HG02588 (cell line): ENCODE measurements around the gene TLE3.
"Not testable (repeated sequence)": the region's sequence is repeated elsewhere in the genome, so short reads cannot be mapped to it uniquely, and the experiment has no call there.

Experiments
- ATAC-seq: cut with Tn5 transposase; IDR thresholded peaks from one replicate; pipeline ENCODE4 v1.9.1; 2021; ENCODE audit warnings: mild to moderate bottlenecking, moderate library complexity; ENCODE audit not compliant: unreplicated experiment

TLE3 gene

DNA sequence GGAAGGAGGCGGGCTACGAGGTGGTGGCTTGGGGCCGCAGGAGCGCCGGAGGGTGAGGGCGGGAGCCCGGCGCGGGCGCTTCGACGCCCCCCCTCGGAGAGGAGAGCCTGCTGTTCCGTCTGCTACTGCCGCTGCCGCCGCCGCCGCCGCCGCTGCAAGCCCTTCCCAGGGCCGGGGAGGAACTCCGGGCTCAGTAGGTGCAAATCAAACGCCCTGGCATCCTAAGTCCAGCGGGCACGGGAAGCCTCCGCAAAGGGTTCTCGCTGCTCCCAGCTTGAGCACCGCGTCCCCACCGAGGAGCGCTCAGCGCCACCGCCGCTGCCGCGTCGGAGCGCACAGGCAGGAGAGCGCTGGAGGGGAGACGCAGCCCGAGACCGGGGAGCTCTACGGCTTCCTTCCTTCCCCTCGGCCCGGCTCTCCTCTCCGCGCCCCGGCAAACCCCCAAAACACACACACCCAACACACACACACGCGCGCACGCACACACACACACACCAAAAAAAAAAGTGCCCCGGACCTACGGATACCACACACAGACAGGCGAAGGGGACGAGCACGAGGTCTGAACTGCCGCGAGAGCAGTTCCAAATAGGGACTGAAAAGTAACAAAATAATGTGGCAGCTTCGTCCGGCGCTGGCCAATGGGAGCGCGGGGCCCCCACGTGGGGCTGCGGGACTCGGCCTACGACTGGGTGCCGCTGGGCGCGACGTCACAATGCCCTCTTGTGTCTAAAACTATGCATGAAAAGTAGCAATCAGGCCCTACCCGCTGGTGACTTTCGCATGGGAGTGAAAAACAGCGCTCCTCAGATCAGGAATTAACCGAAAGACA lies at the start of gene TLE3:
Gene TLE3, minus strand, starts transcription at position 597 of the 832 bp plus-strand sequence. CDS start 1,119 bp downstream, outside the sequence.
- peak; percentile 49 for ATAC-seq

DNA sequence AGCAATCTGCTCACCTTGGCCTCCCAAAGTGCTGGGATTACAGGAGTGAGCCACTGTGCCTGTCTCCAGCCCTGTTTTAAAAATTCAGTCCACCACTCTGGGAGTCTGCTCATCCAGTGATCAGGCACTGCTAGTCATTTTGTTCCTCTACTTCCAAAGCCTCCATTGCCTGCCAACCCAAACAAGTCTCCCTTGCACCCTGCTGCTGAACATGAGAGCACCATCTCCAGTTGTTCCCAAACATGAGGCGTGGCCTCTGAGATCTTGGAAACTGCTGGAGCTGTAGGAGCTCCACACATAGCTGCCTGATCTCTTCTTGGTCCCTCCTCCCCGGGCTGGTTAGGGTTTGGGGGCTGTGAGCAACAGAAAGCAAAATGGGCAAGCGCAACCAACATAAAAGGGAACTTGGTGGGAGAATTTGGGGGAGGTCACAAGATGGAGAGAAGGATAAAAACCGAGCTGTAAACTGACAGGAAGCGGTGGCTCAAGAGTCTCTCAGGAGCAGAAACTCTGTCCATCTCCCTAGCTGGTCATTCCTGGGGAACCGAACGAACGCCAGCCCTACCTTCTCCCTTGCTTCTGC lies 49.6 kb upstream of the TLE3 start:
- ATAC-seq: no peak

DNA sequence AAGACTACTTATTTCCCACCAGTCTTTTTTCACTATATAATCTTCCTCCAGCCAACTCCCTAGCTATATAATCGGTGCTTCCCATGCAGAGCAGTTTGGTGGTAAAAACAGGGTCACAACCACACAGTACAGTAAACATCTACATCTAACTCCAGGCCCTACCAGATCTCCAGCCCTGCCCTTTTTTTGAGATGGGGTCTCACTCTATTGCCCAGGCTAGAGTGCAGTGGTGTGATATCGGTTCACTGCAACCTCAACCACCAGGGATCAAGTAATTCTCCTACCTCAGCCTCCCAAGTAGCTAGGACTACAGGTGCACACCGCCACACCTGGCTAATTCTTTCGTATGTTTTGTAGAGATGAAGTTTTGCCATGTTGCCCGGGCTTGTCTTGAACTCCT lies 49.1 kb upstream of the TLE3 start:
- ATAC-seq: no peak

DNA sequence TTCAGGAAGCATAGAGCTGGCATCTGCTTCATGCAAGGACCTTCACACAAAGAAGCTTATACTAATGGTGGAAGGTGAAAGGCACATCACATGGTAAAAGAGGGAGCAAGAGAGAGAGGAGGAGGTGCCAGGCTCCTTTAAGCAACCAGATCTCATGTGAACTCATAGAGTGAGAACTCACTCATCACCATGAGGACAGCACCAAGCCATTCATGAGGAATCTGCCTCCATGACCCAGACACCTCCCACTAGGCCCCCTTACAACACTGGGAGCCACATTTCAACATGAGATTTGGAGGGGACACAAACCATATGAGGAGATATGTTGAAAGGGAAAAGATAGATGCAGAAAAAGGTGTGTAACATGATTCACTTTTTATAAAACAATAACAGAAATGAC lies 48.4 kb upstream of the TLE3 start:
- no peak for ATAC-seq

DNA sequence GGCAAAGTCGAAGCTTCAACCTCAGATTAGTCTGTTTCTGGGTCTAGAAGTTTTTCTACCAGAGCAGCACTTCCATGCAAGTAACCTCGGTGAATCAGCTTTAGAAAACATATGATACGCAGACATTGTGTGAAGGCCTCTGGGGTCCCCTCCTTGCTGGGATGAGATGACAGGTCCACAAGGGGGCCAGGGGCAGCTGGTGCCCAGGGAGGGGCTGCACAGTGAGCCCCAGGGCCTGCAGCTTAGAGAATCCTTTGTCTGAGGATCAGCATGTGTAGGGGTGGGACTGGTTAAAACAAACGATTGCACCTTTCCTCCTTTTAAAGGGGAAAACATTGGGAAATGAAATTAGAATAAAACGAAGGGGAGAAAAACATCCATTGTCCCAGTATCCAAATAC lies 47.5 kb upstream of the TLE3 start:
- ATAC-seq: no peak

DNA sequence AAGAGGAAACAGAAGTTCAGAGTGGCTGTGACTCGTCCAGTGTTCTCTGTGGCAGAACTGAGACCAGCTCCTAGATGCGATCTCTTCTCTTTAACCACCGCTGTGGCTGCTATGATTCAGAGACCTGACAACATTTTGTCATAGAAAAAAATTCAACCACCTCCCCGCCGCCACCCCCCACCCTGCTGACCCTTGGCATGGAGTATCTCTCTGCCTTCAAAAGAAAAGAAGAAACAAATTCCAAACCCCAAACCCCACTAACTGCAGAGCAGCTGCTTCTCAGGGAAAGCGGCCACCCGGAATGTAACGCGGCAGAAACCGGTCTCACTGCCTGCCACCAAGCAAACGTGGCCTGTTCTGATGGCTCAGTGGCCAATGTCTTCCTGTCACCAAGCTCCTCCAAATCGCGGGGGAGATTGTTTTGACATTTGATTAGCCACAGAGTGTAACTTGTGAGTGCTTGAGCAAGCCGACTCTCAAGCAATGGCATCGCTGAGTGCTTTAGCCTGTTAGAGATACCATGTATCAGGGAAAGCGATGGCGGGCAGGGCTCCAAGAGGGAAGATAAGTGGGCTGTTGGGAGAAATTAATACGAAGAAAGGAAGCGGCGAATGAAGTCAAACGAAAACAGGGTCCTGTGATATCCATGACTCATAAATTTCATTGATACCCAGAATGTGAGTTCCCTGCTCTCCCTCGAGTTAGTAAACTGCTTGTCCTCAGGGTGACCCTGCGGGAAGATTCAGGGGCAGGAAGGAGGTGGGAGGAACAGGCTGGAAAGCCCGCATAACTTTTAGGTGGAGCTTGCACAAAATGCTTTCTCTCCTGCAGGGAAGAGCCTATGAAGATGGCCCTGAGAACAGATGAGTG lies 44.8 kb upstream of the TLE3 start:
- ATAC-seq: no peak

DNA sequence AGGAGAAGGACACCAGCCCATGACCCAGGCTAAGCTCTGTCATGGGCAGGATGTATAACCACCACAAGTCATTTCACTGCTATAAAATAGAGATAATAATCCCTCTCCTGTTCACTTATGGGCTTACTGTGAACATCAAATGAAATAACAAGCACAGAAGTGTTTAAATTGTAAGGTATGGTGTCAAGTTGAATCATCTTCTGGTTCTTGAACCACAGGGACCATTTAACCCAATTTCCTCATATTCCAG lies 44.3 kb upstream of the TLE3 start:
- no peak for ATAC-seq

DNA sequence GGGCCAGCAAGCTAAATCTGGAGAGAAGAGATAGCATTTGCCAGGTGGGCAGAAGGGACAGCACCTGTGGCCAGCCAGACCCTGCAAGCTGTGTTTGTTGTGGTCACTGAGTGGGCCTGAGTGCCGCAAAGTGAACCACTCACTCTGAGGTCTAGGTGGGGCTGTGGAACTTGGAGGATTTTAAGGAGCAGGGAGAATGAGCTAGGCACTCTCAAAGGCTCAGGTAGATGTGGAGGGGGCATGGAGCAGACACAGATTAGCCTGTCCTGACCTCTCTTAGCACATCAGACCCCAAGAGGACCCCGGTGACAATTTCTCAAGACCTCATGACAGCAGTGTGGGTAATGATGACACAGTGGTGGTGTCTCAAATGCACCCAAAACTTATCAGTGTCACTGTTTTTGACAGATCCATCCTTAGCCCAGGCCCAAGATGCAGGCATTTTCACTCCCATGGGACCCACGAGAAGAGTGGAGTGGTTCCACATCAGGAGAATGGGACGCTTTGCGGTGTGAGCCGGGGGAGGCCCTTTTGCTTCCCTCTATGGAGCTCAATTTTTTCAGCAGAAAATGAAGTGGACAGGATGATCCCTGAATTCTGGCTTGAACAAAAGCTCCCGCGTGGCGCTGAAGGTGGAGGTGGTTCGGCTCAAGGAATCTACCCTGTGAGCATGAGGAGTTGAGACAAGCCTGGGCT lies 43.8 kb upstream of the TLE3 start:
- ATAC-seq: no peak

DNA sequence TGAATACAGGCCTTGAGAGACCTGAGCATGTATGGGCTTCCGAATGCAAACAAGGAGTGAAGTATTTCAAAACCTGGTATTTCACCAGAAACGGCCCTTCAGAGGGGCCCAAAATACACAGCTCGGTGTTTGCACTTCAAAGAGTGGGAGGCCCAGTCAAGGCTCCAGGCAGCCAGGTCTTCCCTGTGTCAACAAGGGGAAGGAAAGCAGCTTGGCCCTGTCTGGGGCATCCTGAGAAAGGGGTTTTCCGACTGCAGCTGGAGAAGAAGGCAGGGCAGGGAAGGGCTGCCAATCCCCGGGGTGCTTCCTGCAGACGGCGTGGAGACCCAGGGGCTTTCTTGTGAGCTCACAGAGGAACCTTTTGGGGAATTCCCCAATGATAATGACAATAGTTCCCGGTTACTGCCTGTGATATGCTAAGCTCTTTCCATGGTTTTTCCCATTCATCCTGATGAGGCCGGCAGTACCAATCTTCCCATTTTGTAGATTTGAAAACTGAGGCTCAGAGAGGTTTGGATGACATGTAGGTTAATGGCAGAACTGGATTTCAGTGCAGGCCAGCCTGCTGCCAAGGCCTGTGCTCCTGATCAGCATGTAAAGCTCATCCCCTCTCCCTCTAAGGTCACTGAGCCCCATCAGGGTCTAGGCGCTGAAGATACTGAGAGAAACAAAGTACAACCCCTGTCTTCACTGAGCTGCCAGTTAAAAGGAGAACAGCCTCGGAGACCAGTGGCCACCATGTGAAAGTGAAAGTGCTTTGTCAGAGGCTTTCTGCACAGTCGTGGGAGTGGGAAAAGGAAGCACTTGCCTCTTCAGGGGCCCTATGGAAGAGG lies 43.0 kb upstream of the TLE3 start:
- ATAC-seq: no peak

DNA sequence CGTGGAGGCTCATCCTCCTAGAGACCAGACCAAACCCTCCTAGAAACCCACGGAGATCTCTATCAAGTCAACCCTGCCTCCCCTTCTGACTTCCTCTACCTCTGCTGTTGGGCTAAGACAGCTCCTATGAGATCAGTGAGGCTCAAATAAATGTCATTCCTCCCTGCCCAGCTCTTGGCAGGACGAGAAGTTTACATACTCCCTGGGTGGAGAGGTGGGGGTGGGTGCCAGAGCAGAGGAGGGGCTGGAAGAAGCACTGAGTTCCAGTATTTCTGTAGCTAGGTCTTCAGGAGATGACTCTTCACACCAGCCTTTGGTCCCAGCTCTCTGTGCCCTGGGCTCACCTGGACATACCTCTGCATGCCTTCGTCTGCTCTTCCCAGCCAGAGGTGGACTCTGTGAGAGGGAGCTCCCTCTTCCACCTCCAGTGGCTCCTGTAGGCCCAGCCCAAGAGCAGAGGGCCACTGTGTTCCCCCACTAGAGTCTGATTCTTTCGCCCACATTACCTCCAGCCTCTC lies 42.4 kb upstream of the TLE3 start:
- ATAC-seq: no peak

DNA sequence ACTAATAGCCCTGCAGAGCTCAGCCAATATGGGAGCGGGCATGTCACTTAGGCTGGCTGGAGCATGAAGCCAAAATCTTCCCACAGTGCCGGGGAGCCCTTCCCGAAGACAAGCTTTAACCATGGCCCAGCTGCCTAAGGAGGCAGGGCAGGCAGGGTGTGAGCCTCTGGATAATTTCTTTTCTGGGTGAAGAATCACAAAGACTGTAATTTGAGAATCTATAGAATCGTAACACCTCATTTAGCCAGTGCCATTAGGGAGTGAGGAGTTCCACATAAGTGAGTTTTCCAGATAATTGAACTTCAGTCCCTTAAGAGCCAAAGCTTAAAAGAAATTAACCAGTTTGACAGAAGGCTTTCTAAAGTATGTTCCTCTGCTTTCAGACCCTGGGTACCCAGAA lies 40.2 kb upstream of the TLE3 start:
- no peak for ATAC-seq

DNA sequence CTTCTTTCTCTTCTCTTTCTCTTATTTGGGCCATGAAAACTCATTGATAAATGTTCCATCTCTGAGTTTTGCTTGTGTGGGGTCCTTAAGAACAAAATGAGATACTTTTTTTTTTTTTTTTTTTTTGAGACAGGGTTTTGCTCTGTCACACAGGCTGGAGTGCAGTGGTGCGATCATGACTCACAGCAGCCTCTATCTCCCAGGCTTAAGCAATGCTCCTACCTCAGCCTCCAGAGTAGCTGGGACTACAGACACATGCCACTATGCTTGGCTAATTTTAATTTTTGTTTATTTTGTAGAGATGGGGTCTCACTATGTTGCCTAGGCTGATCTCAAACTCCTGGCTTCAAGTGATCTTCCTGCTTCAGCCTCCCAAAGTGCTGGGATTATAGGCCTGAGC lies 39.3 kb upstream of the TLE3 start:
- ATAC-seq: not testable (repeated sequence)

DNA sequence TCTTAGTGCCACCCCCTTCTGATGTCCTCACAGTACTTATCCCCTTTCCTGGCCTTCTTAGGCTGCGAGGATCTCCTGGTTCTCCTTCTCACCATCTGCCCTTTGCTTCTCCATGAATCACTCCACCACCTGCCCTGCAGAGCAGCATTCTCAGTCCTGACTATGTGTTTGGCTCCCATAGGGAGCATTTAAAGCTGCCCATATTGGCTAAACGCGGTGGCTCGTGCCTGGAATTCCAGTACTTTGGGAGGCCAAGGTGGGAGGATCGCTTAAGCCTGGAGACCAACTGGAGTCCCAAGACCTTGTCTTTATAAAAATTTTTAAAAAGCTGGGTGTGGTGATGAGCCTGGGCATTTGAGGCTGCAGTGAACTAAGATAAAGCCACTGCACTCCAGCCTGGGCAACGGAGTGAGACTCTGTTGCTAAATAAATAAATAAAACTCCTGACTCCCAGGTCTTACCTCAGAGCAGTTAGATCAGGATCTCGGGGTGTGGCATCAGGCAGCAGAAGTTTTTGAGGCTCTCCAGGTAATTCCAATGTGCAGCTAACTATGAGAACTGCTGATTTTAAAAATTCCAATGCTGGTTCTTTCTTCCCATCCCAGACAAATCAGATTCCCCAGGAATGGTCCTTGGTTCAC lies 36.2 kb upstream of the TLE3 start:
- no peak for ATAC-seq

DNA sequence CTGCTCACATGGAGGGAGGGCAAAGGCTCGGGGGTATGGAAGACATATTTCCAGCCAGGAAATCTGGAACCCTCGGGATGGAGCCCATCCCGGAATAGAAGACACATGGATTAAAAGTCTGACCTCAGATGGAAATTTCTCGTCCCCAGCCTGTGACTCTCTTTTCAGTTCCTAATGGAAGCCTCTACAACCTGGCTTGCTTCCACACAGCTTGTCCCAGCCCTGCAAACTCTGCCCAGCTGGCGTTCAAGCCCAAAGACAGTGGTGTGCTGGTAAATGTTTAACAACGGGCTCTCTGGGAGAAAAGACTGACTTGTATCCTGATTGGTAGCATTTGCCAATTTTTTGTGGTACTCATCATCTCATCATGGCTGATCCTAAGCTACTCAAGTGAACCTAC lies 35.6 kb upstream of the TLE3 start:
- no peak for ATAC-seq

DNA sequence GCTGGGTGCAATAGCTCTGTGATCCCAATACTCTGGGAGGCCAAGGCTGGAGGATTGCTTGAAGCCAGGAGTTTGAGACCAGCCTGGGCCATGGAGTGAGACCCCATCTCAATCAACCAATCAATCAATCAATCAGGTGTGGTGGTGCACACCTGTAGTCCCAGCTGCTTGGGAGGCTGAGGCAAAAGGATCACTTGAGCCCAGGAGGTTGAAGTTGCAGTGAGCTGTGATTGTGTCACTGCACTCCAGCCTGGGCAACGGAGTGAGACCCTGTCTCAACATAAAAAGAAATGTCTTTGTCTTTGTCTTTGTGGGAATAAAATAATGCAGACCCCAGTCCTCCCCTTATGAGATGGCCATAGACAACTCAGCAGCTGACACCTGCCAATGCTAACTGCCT lies 34.9 kb upstream of the TLE3 start:
- no peak for ATAC-seq

DNA sequence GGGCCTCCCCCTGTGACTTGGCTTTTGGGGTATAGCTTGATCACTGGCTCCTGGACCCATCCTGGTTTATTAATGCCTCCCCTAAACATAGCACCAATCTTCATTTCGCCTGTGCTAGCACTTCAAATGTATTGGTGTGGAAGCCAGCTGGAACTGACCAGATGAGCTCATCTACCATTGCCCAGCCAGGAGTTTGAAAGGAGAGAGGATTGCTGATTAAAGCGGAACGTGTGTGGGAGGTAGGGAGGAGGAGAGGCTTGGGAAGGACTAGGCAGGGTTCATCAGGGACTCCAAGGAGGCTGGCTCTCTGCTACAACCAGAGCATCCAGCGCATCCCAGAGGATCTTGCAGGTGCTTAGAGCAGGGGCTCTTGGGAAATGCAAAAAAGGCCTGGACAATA lies 34.4 kb upstream of the TLE3 start:
- ATAC-seq: no peak

DNA sequence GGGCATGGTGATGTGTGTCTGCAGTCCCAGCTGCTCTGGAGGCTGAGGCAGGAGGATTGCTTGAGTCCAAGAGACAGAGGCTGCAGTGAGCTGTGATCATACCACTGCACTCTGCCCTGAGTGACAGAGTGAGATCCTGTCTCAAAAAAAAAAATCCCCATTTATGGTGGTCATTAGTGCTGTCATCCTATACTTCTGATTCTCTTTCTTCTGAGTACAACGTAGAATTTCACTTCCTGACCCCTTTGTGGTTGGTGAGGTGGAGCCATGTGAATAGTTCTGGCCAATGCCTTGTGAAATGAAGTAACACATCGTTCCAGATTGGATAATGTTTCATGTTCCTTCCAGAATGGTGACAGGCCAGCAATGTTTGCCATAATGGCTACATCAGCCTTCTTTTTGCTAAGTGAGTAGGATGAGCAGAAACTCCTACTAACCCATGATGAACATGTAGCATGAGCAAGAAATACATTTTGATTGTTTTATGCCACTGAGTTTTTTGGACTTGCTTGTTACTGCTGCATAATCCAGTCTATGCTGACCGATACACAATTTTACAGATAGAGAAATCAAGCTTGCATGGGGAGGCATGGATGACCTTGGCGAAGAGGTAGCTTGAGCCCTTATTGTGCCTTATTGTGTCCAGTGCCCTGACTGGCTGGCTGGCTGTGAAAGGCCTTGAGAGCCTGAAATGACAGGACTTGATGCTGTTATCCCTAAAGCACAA lies 30.9 kb upstream of the TLE3 start:
- ATAC-seq: no peak

DNA sequence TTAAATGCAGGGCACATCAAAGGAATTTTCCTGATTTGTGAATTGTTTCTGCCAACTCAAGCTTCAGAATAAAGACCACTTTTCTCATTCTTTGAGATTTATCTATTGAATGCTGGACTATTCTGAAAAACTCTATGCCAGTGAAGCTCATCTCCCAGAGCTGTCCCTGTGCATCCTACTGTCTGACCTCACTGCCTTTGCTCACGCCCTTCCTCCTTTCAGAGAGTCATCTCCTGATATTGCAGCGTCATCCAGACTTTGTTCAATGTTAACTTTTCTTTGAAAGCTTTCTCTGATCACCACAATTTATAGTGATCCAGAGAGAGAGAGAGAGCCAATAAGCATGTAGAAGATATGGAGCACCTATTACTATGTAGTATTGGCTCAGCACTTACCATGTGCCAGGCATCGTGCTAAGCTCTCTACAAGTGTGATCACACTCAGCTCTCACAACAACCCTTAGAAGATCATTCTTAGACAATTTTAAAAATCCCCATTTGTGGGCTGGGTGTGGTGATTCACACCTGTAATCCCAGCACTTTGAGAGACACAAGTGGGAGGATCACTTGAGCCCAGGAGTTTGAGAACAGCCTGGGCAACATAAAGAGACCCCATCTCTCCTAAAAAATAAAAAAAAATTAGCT lies 30.2 kb upstream of the TLE3 start:
- ATAC-seq: no peak

DNA sequence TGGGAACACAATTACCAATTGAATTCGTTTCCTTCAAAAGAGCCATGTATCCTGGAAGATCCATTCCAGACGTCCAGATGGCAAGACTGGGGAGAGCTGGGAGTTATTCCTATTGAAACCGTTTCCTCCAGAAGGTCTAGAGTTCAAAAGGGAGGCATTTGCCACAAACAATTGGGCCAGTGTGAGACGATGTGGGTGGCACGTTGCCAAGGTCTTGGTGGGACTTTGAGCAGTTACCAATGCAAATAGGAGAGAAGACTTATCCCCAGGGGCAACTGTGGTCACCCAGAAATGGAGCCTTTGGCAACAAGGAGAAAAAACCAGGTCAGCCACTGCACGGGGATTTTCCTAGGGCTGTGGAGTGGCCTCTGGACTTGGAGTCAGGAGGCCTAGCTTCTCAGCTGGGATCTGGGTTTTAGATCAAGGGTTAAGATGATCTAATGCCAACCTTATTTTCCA lies 29.6 kb upstream of the TLE3 start:
- no peak for ATAC-seq
